SK-N-SH treated with all-trans-retinoic acid at 6 μM for 48 hours (cell line): ENCODE measurements around the gene ADGB.

Source experiments
- ARNTL ChIP-seq: fragments of 450-650 bp; formaldehyde crosslinking; IDR thresholded peaks from 2 replicates; pipeline ENCODE4 v1.5.0; 2020; ENCODE audit warnings: low read depth, mild to moderate bottlenecking, moderate library complexity, borderline replicate concordance
- CSRNP3 ChIP-seq: fragments of 250-450 bp; sonication (Bioruptor Pico); IDR thresholded peaks from 2 replicates; pipeline ENCODE4 v1.5.1; 2021; ENCODE audit warnings: mild to moderate bottlenecking, moderate library complexity
- PATZ1 ChIP-seq: fragments of 250-450 bp; sonication (Bioruptor Pico); IDR thresholded peaks from 2 replicates; pipeline ENCODE4 v1.8.0; 2020; ENCODE audit warnings: mild to moderate bottlenecking, moderate library complexity, borderline replicate concordance
- POU6F1 ChIP-seq: fragments of 250-450 bp; sonication (Bioruptor Pico); IDR thresholded peaks from 2 replicates; pipeline ENCODE4 v1.8.0; 2021; ENCODE audit warnings: low read depth, mild to moderate bottlenecking, moderate library complexity, borderline replicate concordance
- RARB ChIP-seq: fragments of 250-450 bp; sonication (Bioruptor Pico); IDR thresholded peaks from 2 replicates; pipeline ENCODE4 v1.8.0; 2021; ENCODE audit warnings: mild to moderate bottlenecking, moderate library complexity
- TCF4 ChIP-seq: fragments of 250-450 bp; sonication (Bioruptor Pico); IDR thresholded peaks from 2 replicates; pipeline ENCODE4 v1.8.0; 2021; ENCODE audit warnings: mild to moderate bottlenecking, moderate library complexity, borderline replicate concordance
- TSHZ2 ChIP-seq: fragments of 250-450 bp; sonication (Bioruptor Pico); IDR thresholded peaks from 2 replicates; pipeline ENCODE4 v1.5.0; 2020; ENCODE audit warnings: mild to moderate bottlenecking, moderate library complexity
- ZFP3 ChIP-seq: fragments of 250-450 bp; sonication (Bioruptor Pico); IDR thresholded peaks from 2 replicates; pipeline ENCODE4 v1.5.0; 2020; ENCODE audit warnings: mild to moderate bottlenecking, moderate library complexity
- ZNF565 ChIP-seq: fragments of 450-650 bp; formaldehyde crosslinking; conservative IDR thresholded peaks from 2 replicates; pipeline ENCODE4 v1.5.0; 2020; ENCODE audit warnings: low read depth, mild to moderate bottlenecking, moderate library complexity

GRCh38 chr6:146628350-146628749, 29.6 kb downstream of the ADGB start:
- TF ChIP-seq CSRNP3 (CRISPR knock-in tag) (no peak), ARNTL (CRISPR knock-in tag) (no peak), PATZ1 (CRISPR knock-in tag) (no peak), RARB (CRISPR knock-in tag) (no peak), POU6F1 (CRISPR knock-in tag) (no peak), ZNF565 (no peak), ZFP3 (no peak), TSHZ2 (CRISPR knock-in tag) (no peak), TCF4 (CRISPR knock-in tag) (no peak)
